HL-60/S4 (cell line): ENCODE data around the gene NAMPT.

Experiments used
- in situ Hi-C: fragments of 300-500 bp; cut with MboI; formaldehyde crosslinking; loops from 2 replicates; pipeline ENCODE4 v1.14.3; 2022; ENCODE audit warnings: low sequenced_read_pairs

NAMPT gene

GRCh38 chr7:106277976-106278375 is 6.8 kb downstream of the NAMPT start:
- in situ Hi-C loops, result no loop called here

- in situ Hi-C loops, result no loop called here
These were observed 8.3 kb downstream of the NAMPT start for GRCh38 chr7:106276513-106276912.

GRCh38 chr7:106273009-106273668 is 11.6 kb downstream of the NAMPT start:
- in situ Hi-C loops, result no loop called here

GRCh38 chr7:106270122-106270977 is 14.4 kb downstream of the NAMPT start:
- in situ Hi-C loops, result no loop called here

GRCh38 chr7:106269254-106269961 is 15.4 kb downstream of the NAMPT start:
- in situ Hi-C loops, result no loop called here

- in situ Hi-C loops, result no loop called here
These were observed 19.6 kb downstream of the NAMPT start for GRCh38 chr7:106265133-106265532.

GRCh38 chr7:106262221-106262881 is 22.4 kb downstream of the NAMPT start:
- in situ Hi-C loops, result no loop called here

- in situ Hi-C loops, result no loop called here
These were observed 24.6 kb downstream of the NAMPT start for GRCh38 chr7:106260136-106260561.

GRCh38 chr7:106258789-106259188 is 26.0 kb downstream of the NAMPT start:
- in situ Hi-C loops, result no loop called here

- in situ Hi-C loops, result no loop called here
These were observed 27.0 kb downstream of the NAMPT start for GRCh38 chr7:106257752-106258151.

GRCh38 chr7:106256144-106256543 is 28.6 kb downstream of the NAMPT start:
- in situ Hi-C loops, result no loop called here

GRCh38 chr7:106255246-106255645 is 29.5 kb downstream of the NAMPT start:
- in situ Hi-C loops, result no loop called here

GRCh38 chr7:106254525-106255116 is 30.2 kb downstream of the NAMPT start:
- in situ Hi-C loops, result no loop called here

GRCh38 chr7:106252568-106252967 is 32.2 kb downstream of the NAMPT start:
- in situ Hi-C loops, result no loop called here

- in situ Hi-C loops, result no loop called here
These were observed 35.3 kb downstream of the NAMPT start for GRCh38 chr7:106249488-106249887.

GRCh38 chr7:106248600-106248999 is 36.2 kb downstream of the NAMPT start:
- in situ Hi-C loops, result no loop called here

- in situ Hi-C loops, result no loop called here
These were observed 36.9 kb downstream of the NAMPT start for GRCh38 chr7:106247841-106248240.

- in situ Hi-C loops, result no loop called here
These were observed 37.7 kb downstream of the NAMPT start for GRCh38 chr7:106246902-106247711.

GRCh38 chr7:106243893-106244292 is 40.9 kb downstream of the NAMPT start:
- in situ Hi-C loops, result no loop called here

GRCh38 chr7:106239406-106239805 is 45.4 kb downstream of the NAMPT start:
- in situ Hi-C loops, result no loop called here
